Amygdala (tissue), 56 donors: Measurements from ENCODE around the gene ASB10.
A peak's percentile ranks its signal among the peaks of the same experiment; 100 is the strongest.

Source experiments
- DNase-seq, 56 donors: peaks; one replicate each; lab custom pipeline; 2025; lab: John Stamatoyannopoulos, UW

ASB10 gene

GRCh38 chr7:151186640-151187408, at the start of gene ASB10:
Gene ASB10 (minus strand): TSS chr7:151187250. CDS start chr7:151187130, 120 bp downstream.
- DNase-seq: no peak

DNA sequence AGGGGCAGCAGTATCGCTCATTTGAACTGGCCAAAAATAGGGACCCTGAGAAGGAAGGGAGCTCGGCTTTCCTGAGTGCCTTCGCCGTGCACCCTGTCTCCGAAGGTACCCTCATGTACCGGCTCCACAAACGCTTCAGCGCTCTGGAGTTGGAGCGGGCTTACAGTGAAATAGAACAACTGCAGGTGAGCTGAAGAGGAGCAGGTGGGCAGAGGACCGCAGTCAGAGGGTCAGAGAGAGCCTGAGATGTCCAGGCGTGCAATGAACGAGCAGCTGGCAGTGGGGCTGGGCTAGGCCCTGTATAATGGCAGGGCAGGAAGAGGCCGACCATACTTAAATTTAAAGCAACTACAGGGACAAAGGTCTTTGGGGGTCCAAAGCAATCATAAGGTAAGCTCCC, 49.4 kb upstream of the ASB10 start:
- no peak for DNase-seq

DNA sequence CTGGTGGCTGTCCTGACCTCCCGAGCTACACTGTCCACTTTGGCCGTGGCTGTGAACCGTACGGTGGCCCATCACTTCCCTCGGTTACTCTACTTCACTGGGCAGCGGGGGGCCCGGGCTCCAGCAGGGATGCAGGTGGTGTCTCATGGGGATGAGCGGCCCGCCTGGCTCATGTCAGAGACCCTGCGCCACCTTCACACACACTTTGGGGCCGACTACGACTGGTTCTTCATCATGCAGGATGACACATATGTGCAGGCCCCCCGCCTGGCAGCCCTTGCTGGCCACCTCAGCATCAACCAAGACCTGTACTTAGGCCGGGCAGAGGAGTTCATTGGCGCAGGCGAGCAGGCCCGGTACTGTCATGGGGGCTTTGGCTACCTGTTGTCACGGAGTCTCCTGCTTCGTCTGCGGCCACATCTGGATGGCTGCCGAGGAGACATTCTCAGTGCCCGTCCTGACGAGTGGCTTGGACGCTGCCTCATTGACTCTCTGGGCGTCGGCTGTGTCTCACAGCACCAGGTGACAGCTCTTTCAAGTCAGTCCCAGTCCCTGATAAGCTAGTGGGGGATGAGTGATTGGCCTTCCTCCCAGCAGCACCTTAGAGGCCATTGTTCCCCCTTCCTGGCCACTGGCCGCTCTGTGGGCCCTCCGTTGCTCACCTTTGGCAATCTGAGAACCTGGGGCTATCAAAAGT, 48.2 kb upstream of the ASB10 start:
- DNase-seq: no peak

DNA sequence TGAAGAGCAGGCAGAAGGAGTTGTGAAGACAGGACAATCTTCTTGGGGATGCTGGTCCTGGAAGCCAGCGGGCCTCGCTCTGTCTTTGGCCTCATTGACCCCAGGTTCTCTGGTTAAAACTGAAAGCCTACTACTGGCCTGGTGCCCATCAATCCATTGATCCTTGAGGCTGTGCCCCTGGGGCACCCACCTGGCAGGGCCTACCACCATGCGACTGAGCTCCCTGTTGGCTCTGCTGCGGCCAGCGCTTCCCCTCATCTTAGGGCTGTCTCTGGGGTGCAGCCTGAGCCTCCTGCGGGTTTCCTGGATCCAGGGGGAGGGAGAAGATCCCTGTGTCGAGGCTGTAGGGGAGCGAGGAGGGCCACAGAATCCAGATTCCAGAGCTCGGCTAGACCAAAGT, 46.8 kb upstream of the ASB10 start:
- DNase-seq: no peak

DNA sequence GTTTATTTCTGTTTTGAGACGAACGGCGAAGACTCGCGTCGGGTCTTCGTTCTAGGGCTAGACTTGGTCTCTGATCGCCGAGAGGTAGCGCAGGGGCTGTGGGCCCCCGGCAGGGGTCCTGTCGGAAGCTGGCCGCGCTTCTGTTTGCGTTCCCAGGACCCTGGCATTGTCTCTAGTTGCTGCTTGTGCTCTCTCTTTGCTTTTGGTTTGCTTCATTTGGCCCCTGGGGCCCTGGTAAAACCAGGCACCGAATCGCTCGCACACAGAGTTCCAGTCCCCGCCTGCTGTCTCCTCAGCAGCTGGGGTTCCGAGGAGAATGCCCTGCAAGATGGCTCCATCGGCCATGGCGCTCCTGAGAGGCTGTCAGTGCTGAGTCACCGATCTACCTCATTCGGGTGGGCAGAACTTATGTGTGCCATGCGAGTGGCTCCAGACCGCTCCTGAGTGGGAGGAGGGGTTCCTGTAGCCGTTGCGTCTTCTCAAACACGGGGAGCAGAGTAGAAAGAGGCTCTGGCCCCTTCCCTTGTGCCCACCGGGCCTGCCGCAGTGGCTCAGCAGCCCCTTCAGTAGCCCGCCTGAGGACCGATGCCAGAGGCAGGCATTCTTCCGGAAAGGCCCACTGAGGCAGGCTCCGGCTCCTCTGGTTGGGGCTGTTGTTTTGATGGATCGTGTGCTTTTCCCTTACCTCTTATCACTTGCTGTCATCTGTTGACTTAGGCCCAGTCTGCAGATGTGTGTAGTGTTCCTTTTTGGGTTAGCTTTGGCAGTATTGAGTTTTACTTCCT, 46.1 kb upstream of the ASB10 start:
- peak in 34 of 56 donors; percentile 11 to 69 (median 41) for DNase-seq

GRCh38 chr7:151232091-151232916, 45.3 kb upstream of the ASB10 start, which contains the start of gene CHPF2:
Gene CHPF2 (plus strand): TSS chr7:151232483. CDS start chr7:151234012, 1,529 bp downstream.
- DNase-seq: peak; percentile 44 to 94 (median 82)

DNA sequence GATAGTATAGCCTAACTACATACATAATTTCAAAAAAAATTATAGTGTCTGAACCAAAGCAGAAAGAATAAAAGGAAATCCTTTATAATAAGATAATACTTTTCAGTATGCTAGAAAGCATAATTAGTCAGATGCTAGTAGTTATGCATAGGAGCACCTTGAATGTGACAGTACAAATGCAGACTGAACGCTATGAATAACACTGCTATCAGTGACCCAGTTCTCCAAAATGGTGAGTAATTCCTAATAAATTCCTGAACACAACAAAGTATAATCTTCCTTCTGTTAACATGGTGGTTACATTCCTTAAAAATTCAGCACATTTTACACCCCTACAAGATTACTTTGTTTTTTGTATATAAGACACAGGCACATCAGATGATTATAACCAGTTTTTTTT, 44.0 kb upstream of the ASB10 start:
- DNase-seq: no peak

- no peak for DNase-seq
Observed at GRCh38 chr7:151229249-151229648, 42.2 kb upstream of the ASB10 start.

DNA sequence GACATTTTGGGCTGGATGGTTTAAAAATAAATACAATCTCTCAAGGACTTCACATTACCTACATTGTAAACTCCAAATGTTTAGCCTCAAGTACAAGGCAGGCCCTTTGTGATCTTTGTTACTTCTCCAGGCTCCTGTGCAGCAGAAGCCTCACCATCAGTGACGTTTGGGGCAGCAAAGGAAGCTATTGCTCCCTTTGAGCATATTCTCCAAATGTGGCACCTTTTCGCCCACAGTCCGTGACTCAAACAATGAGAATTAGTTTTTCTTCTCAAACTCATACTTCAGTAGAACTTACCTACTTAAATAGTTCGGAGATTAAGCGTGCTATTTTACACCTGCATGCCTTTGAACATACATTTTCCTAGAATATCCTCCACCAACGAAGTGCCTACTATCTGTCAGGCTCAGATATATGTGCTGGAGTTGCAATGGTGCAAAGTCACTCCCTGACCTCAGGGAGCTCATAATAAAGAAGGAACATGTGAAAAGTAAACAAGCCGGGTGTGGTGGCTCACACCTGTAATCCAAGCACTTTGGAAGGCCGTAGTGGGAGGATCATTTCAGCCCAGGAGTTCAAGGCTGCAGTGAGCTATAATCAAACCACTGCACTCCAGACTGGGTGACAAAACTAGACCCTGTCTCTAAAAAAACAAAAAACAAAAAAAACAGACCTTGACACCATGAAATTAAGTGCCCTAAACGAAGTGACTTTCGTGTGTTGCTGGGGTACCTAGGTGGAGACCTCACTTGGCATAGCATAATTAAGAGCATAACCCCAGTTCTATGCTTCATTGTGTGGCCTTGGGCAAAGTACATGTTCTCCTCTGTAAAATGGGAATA, 41.2 kb upstream of the ASB10 start:
- DNase-seq: no peak

DNA sequence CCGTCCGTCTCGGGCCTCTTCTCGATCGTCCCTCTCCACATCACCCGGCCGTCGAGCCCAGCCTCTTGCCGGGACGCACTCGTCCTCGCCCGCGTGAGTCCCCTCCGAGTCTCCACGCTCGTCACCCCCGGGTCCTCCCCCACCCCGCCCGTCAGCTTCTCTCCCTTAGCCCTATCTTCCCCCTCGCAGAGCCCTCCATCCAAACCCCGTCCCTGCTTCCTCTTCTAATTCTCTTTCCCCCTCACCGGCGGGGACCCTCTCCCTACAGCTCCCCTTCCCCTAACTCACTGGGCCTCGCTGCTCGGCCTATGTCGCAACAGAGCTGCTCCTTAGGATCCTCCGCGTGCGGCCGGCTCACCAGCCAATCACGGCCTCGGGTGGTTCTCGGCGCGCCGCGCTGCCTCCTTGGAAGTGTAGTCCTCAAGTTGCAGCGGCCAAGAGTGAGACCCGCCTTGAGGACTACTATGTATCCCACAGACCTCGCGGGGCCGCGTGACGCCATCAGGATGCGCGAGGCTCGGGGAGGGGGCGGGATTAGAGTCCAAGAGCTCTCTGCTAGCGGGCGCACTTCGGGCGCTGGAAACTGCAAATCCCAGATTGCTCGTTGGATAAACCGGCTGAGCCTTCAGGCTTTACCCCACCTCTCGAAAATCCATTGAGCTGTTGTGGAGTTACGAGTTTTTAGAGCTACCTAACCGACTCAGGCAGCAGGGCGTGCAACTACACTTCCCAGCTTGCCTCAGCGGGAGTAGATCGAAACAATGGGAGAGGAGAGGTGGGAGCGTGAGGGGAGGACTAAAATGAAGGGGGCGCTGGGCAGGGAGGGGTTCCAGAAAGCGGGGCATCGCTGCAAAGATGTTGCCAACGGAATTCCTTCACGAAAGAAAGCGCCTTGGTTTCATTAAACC, 40.1 kb upstream of the ASB10 start, which contains the start of gene ABCF2:
TSS of gene ABCF2 (minus strand) at position 331 of the 908 bp plus-strand sequence. CDS start 747 bp downstream, outside the sequence.
- DNase-seq: peak; percentile 77 to 100 (median 98)

DNA sequence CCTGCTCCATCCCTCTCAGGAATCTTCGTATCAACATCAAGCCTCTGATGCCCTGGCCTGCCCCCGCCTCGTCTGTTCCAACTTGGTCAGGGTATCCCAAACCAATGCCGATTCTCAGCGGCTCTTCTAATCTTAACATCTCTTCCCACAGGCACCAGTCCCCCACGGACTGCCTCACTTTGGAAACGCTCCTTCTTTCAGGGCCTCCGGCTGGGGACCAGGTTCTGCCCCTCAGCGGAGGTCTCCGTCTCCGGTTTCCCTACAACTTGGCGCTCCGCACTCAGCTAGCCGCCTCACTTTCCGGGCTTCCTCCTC, 39.5 kb upstream of the ASB10 start:
- no peak for DNase-seq

GRCh38 chr7:151225948-151226510, 39.0 kb upstream of the ASB10 start:
- DNase-seq: no peak

GRCh38 chr7:151223728-151224127, 36.7 kb upstream of the ASB10 start:
- DNase-seq: no peak

GRCh38 chr7:151218170-151218569, 31.1 kb upstream of the ASB10 start:
- no peak for DNase-seq

- DNase-seq: no peak
Observed at GRCh38 chr7:151215396-151215795, 28.3 kb upstream of the ASB10 start.

DNA sequence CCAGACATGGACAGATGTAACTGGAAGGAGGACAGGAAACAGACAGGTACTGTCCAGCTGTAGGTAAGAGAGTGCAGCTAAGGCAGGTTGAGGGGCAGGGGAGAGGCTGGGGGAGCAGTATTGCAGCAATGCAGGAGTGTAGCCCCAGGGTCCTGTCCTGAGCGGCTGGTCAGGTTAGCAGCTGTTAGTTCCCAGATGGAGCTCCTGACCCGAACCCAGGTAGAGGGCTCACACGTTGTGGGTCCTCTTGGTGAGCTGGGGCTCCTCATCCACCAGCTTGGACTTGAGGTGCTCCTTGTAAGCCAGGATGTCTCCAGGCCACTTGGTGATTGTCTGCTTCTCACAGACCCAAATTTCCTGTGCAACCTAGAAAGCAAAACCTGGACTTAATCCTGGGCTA, 26.8 kb upstream of the ASB10 start:
- no peak for DNase-seq

GRCh38 chr7:151212626-151213025, 25.6 kb upstream of the ASB10 start:
- DNase-seq: no peak
